Ascending aorta (tissue), 2 donors: Measurements from ENCODE around the gene LCE4A. TPM values are rescaled to one million over a fixed set of nuclear protein-coding genes. Genes with fewer than 3 reads are reported as not detected.

Experiments
- DNase-seq, 2 donors: peaks; one replicate each; pipeline ENCODE4 v3.0.0-alpha.2; 2019; ENCODE audit warnings: low spot score in 2 of 2
- H3K27ac ChIP-seq, 2 donors: fragments of 200-600 bp; sonication (generic); one replicate each; pipeline ENCODE4 v1.5.1; 2016 to 2017; ENCODE audit warnings: mild to moderate bottlenecking in 1 of 2
- H3K27me3 ChIP-seq: fragments of 200-600 bp; sonication (generic); one replicate; pipeline ENCODE4 v1.5.1; 2017
- H3K36me3 ChIP-seq, 2 donors: fragments of 200-600 bp; sonication (generic); one replicate each; pipeline ENCODE4 v1.5.1; 2016
- H3K4me1 ChIP-seq, 2 donors: fragments of 200-600 bp; sonication (generic); one replicate each; pipeline ENCODE4 v1.5.1; 2016 to 2017; ENCODE audit warnings: mild to moderate bottlenecking in 1 of 2
- H3K4me3 ChIP-seq, 2 donors: fragments of 200-600 bp; sonication (generic); one replicate each; pipeline ENCODE4 v1.5.1; 2016 to 2017; ENCODE audit warnings: mild to moderate bottlenecking in 1 of 2
- H3K9me3 ChIP-seq, 2 donors: fragments of 200-600 bp; sonication (generic); one replicate each; pipeline ENCODE4 v1.5.1; 2016
- intact Hi-C: fragments of 100-400 bp; cut with DNase I; formaldehyde crosslinking; loops from one replicate; pipeline ENCODE4 v1.15.1; 2023
- total RNA-seq: library from RNA; depleted of rRNA; stranded (reverse); fragments of >200 nt; gene quantifications from one replicate; pipeline ENCODE4 v1.1.0, GENCODE V29; 2016
- TF ChIP-seq, protein P1 (sequence below), 3 experiments: fragments of 200-600 bp in 2 of 3; fragments of 450-650 bp in 1 of 3; sonication (generic) in 2 of 3; IDR thresholded peaks; one replicate each; pipeline ENCODE4 v1.5.1; 2016 to 2019; ENCODE audit warnings: antibody characterized with exemption in 3 of 3, mild to moderate bottlenecking in 1 of 3, moderate library complexity in 1 of 3

The LCE4A gene
- total RNA-seq, 1 donor from 2014 or later: not detected

DNA sequence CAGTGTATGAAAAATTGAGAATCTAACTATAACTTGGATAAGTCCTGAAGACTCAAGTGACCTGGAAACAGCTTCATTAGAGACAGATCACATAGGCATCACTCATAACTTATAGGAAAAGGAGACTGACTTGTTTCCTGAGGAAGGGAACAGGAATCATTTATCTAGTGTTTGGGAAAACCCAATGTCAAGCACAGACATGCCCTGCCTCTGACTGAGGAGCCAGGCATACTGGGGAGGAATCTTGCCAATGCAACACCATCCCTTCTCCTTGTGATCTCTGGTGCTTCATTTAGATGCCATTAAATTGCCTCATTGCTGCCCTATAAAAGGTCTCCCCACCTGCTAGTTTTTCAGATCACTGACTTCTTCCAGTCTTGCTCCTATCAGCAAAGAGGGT lies 10.3 kb downstream of the LCE4A start:
- H3K27me3 ChIP-seq: no peaks in the 10 kb centered on the region
- H3K4me1 ChIP-seq: no peaks in the 10 kb centered on the region
- no peak for DNase-seq
- H3K4me3 ChIP-seq: no peak overlapping the region
- H3K9me3 ChIP-seq: peaks cover 0 to 8% of the 10 kb centered on the region in 2 donors
- H3K36me3 ChIP-seq: no peaks in the 10 kb centered on the region
- TF ChIP-seq, protein P1, sequence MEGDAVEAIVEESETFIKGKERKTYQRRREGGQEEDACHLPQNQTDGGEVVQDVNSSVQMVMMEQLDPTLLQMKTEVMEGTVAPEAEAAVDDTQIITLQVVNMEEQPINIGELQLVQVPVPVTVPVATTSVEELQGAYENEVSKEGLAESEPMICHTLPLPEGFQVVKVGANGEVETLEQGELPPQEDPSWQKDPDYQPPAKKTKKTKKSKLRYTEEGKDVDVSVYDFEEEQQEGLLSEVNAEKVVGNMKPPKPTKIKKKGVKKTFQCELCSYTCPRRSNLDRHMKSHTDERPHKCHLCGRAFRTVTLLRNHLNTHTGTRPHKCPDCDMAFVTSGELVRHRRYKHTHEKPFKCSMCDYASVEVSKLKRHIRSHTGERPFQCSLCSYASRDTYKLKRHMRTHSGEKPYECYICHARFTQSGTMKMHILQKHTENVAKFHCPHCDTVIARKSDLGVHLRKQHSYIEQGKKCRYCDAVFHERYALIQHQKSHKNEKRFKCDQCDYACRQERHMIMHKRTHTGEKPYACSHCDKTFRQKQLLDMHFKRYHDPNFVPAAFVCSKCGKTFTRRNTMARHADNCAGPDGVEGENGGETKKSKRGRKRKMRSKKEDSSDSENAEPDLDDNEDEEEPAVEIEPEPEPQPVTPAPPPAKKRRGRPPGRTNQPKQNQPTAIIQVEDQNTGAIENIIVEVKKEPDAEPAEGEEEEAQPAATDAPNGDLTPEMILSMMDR (IDR thresholded peaks at IDR 0.05): no peak
- intact Hi-C loops: no loop called here
- no peak overlapping the region for H3K27ac ChIP-seq

DNA sequence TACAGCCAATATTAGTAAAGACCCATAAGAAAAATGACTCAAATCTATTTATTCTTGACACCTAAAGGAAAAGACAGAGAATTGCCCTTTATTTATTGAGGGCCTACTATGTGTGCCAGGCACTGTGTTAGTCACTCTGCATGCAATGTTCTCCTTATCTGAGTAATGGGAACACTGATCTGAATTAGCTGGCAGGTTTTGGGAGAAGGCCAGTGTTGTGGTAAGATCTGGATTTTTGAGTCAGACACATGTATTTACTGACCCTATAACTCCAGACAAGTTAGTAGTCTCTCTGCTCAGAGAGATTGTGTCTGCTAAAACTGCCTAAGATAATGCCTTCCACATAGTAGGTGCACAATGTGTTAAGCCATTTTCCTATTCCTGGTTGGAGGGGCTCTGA lies 17.3 kb downstream of the LCE4A start:
- DNase-seq: no peak
- intact Hi-C loops: no loop called here
- Histone ChIP-seq H3K9me3 (no peaks in the 10 kb centered on the region), H3K36me3 (no peaks in the 10 kb centered on the region), H3K4me1 (no peaks in the 10 kb centered on the region), H3K4me3 (no peak overlapping the region), H3K27me3 (no peaks in the 10 kb centered on the region), H3K27ac (no peak overlapping the region)
- TF ChIP-seq, protein P1 (IDR thresholded peaks at IDR 0.05): no peak

DNA sequence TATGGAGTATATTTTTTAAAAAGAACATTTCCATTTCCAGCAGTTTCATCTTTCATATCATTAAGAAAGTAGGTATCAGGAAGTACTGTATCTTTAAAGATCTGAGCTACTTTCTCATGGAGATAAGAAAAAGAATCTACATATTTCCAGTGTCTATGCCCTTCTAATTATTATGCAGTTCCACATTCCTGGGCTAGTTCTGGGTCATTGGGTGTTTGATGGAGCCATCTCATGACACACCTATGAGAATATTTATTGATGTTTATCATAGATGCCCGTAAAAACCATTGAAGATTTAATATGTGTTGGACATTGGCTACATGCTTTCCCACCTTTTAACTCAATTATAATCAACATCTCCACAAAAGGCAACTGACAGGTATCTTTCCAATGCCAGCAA lies 21.0 kb downstream of the LCE4A start:
- no peak for DNase-seq
- Histone ChIP-seq H3K4me3 (no peak overlapping the region), H3K36me3 (no peaks in the 10 kb centered on the region), H3K27me3 (no peaks in the 10 kb centered on the region), H3K9me3 (no peaks in the 10 kb centered on the region), H3K27ac (no peak overlapping the region), H3K4me1 (no peaks in the 10 kb centered on the region)
- TF ChIP-seq, protein P1 (IDR thresholded peaks at IDR 0.05): no peak
- intact Hi-C loops: no loop called here

DNA sequence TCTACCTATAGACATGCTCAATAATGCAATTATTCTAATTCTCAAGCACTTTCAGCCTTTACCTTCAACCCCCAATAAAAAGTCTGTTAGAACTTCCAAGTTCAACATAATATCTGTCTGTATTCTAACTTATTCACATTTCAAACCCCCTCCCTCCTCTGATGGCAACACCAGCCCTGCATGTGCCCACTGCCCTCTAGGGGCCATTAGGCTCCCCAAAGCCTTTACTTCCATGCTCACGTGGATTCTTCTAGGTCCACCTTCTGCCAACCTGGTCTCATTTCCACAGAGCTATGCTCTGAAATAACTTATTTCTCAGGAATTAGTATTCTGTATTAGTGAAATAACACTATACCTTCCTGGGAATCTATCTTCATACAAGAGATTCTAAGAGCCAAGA lies 27.7 kb downstream of the LCE4A start:
- TF ChIP-seq, protein P1 (IDR thresholded peaks at IDR 0.05): no peak
- no peak for DNase-seq
- no peaks in the 10 kb centered on the region for H3K36me3 ChIP-seq
- no peak overlapping the region for H3K27ac ChIP-seq
- no peaks in the 10 kb centered on the region for H3K9me3 ChIP-seq
- no peaks in the 10 kb centered on the region for H3K4me1 ChIP-seq
- H3K27me3 ChIP-seq: no peaks in the 10 kb centered on the region
- no peak overlapping the region for H3K4me3 ChIP-seq
- intact Hi-C loops: no loop called here

DNA sequence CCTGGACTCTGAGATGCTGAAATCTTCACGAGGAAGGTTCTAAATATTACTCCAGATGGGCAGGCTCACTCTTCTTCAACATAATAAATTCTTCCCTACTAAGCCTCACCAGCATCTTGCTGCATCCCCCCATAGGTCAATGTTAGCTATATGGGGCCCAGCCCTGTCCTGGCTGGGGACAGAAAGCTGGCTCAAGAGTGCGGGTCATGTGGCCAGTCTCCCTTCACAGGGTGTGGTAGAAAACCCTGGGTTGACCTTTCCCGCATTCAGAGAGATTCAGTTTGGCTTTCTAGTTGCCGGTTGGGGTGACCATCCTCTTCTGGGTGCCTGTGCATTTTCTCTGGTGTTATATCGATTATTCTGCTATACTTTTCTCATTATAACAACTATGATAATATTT lies 30.0 kb downstream of the LCE4A start:
- Histone ChIP-seq H3K9me3 (no peaks in the 10 kb centered on the region), H3K27ac (no peak overlapping the region), H3K4me3 (no peak overlapping the region), H3K4me1 (no peaks in the 10 kb centered on the region), H3K36me3 (no peaks in the 10 kb centered on the region), H3K27me3 (no peaks in the 10 kb centered on the region)
- intact Hi-C loops: no loop called here
- no peak for DNase-seq
- TF ChIP-seq, protein P1 (IDR thresholded peaks at IDR 0.05): no peak

DNA sequence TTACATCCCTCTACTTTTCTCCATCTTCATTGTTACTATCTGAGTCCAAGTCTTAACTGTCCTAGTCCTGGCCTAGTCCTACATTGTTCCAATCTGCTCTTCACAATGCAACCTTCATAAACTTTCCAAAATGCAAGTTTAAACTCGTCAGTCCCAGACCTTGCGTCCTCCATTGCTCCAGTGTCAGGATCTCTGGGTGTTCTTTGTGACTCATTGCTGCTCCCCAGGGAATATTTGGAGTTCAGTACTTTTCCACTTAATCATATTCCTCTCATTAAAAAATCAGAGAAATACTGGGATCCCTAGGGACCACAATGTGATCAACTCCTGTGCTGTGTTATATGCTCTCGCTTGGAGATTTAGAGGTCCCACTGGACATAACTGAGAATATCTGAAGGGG lies 31.9 kb downstream of the LCE4A start:
- H3K4me3 ChIP-seq: no peak overlapping the region
- no peak overlapping the region for H3K27ac ChIP-seq
- no peaks in the 10 kb centered on the region for H3K9me3 ChIP-seq
- no peaks in the 10 kb centered on the region for H3K4me1 ChIP-seq
- intact Hi-C loops: no loop called here
- TF ChIP-seq, protein P1 (IDR thresholded peaks at IDR 0.05): no peak
- no peak for DNase-seq
- no peaks in the 10 kb centered on the region for H3K27me3 ChIP-seq
- H3K36me3 ChIP-seq: no peaks in the 10 kb centered on the region
